H1 (cell line): Measurements from ENCODE around the gene ARHGEF7. TPM values are rescaled to one million over a fixed set of nuclear protein-coding genes. Genes with fewer than 3 reads are reported as not detected.

Experiments
- CTCF ChIA-PET: fragments of 300-600 bp; sonication (Branson Sonifier 250); formaldehyde crosslinking; loops from one replicate; lab custom pipeline; 2021; ENCODE audit not compliant: partially characterized antibody; lab: Charles Lee
- POLR2A ChIA-PET: fragments of 300-600 bp; sonication (Branson Sonifier 250); formaldehyde crosslinking; loops from one replicate; lab custom pipeline; 2021; ENCODE audit warnings: inconsistent platforms; ENCODE audit not compliant: partially characterized antibody; lab: Charles Lee
- DNase-seq, 2 experiments: peaks; one replicate each; pipeline versions ENCODE4 v3.0.0 to v3.0.0-alpha.2; 2010 to 2022; ENCODE audit warnings: low spot score in 2 of 2, low read depth in 1 of 2, mixed read lengths in 1 of 2
- FAIRE-seq: peaks from 2 replicates; lab custom pipeline; 2011; peaks lifted over from hg19 to GRCh38; lab: Jason Lieb, UNC
- H2AFZ ChIP-seq: 2 replicates; pipeline ENCODE4 v1.8.1; 2012; ENCODE audit warnings: low read length, inconsistent platforms
- H2AK5ac ChIP-seq: 2 replicates; pipeline ENCODE4 v1.6.1; 2013; ENCODE audit warnings: low read depth, low read length
- H2BK120ac ChIP-seq: replicated peaks from 2 replicates; pipeline ENCODE3; 2013; ENCODE audit warnings: low read depth, low read length, inconsistent platforms
- H2BK12ac ChIP-seq: 2 replicates; pipeline ENCODE4 v1.6.1; 2013; ENCODE audit warnings: low read depth, low read length
- H2BK15ac ChIP-seq: 2 replicates; pipeline ENCODE4 v1.6.1; 2013; ENCODE audit warnings: low read length
- H2BK20ac ChIP-seq: 2 replicates; pipeline ENCODE4 v1.6.1; 2013; ENCODE audit warnings: low read length
- H2BK5ac ChIP-seq: 2 replicates; pipeline ENCODE4 v1.6.1; 2013; ENCODE audit warnings: low read depth, low read length
- H3K14ac ChIP-seq: 2 replicates; pipeline ENCODE4 v1.6.1; 2013; ENCODE audit warnings: inconsistent platforms; ENCODE audit not compliant: insufficient read length
- H3K18ac ChIP-seq: 2 replicates; pipeline ENCODE4 v1.6.1; 2013; ENCODE audit warnings: low read length; ENCODE audit errors: extremely low read depth
- H3K23ac ChIP-seq: 2 replicates; pipeline ENCODE4 v1.6.1; 2013; ENCODE audit warnings: inconsistent platforms; ENCODE audit not compliant: insufficient read length
- H3K23me2 ChIP-seq: 2 replicates; pipeline ENCODE4 v1.6.1; 2013; ENCODE audit warnings: low read depth, low read length
- H3K27ac ChIP-seq: 2 replicates; pipeline ENCODE4 v1.6.1; 2011; ENCODE audit warnings: low read depth, low read length, inconsistent platforms
- H3K27me3 ChIP-seq, 4 experiments: replicated peaks in 1 of 4; 1 replicate in 1 of 4; 2 replicates in 3 of 4; pipeline versions ENCODE4 v1.6.1 to v1.8.1; 2011 to 2013; ENCODE audit warnings: low read length in 3 of 4, mild to moderate bottlenecking in 3 of 4, inconsistent platforms in 2 of 4, mixed read lengths in 2 of 4, moderate library complexity in 1 of 4; ENCODE audit not compliant: control insufficient read depth in 3 of 4, insufficient read depth in 3 of 4; ENCODE audit errors: extremely low read depth in 1 of 4
- H3K36me3 ChIP-seq, 4 experiments: 2 replicates each; pipeline versions ENCODE4 v1.6.1 to v1.8.1; 2011 to 2013; ENCODE audit warnings: mild to moderate bottlenecking in 4 of 4, low read length in 3 of 4, moderate library complexity in 2 of 4, control low read depth in 1 of 4, inconsistent platforms in 1 of 4; ENCODE audit not compliant: insufficient read depth in 4 of 4, control insufficient read depth in 2 of 4
- H3K4ac ChIP-seq: replicated peaks from 2 replicates; pipeline ENCODE3; 2013; ENCODE audit warnings: low read length, low read depth, mixed read lengths, inconsistent platforms; ENCODE audit not compliant: insufficient read length
- H3K4me1 ChIP-seq, 4 experiments: replicated peaks in 1 of 4; 1 replicate in 1 of 4; 2 replicates in 3 of 4; pipeline versions ENCODE4 v1.6.1 to v1.8.1; 2011 to 2013; ENCODE audit warnings: low read length in 3 of 4, inconsistent platforms in 2 of 4, mixed read lengths in 1 of 4; ENCODE audit not compliant: insufficient read depth in 4 of 4, control insufficient read depth in 3 of 4
- H3K4me2 ChIP-seq, 2 experiments: 2 replicates each; pipeline versions ENCODE4 v1.6.1 to v1.8.1; 2011 to 2013; ENCODE audit warnings: low read depth in 2 of 2, low read length in 2 of 2, control low read depth in 1 of 2, inconsistent platforms in 1 of 2, mild to moderate bottlenecking in 1 of 2; ENCODE audit not compliant: insufficient read depth in 1 of 2
- H3K4me3 ChIP-seq, 4 experiments: fragments of 200-600, 300-600 bp in 1 of 4; sonication (generic), shearing (Covaris generic), sonication (Bioruptor Twin) in 1 of 4; 2 replicates each; pipeline versions ENCODE4 v1.5.1 to v1.8.1; 2011 to 2016; ENCODE audit warnings: low read length in 4 of 4, low read depth in 3 of 4, control low read depth in 2 of 4, inconsistent platforms in 2 of 4, mild to moderate bottlenecking in 2 of 4, mixed read lengths in 1 of 4, moderate library complexity in 1 of 4; ENCODE audit not compliant: insufficient read depth in 2 of 4; ENCODE audit errors: extremely low read depth in 1 of 4
- H3K56ac ChIP-seq: replicated peaks from 2 replicates; pipeline ENCODE3; 2013; ENCODE audit warnings: low read depth, mild to moderate bottlenecking, mixed read lengths, low read length, inconsistent platforms; ENCODE audit not compliant: insufficient read length
- H3K79me1 ChIP-seq: 2 replicates; pipeline ENCODE4 v1.6.1; 2013; ENCODE audit warnings: low read depth, low read length, control low read depth
- H3K79me2 ChIP-seq, 2 experiments: 2 replicates each; pipeline versions ENCODE4 v1.6.1 to v1.8.1; 2012 to 2013; ENCODE audit warnings: low read length in 2 of 2, mild to moderate bottlenecking in 2 of 2, inconsistent platforms in 1 of 2; ENCODE audit not compliant: insufficient read depth in 2 of 2, control insufficient read depth in 1 of 2
- H3K9ac ChIP-seq, 4 experiments: replicated peaks in 1 of 4; 1 replicate in 1 of 4; 2 replicates in 3 of 4; pipeline versions ENCODE4 v1.6.1 to v1.8.1; 2011 to 2013; ENCODE audit warnings: low read depth in 3 of 4, low read length in 3 of 4, control low read depth in 2 of 4, mild to moderate bottlenecking in 2 of 4, moderate library complexity in 2 of 4, inconsistent platforms in 1 of 4; ENCODE audit errors: extremely low read depth in 1 of 4
- H3K9me3 ChIP-seq, 2 experiments: 2 replicates each; pipeline versions ENCODE4 v1.6.1 to v1.8.1; 2012 to 2013; ENCODE audit warnings: mild to moderate bottlenecking in 2 of 2, moderate library complexity in 2 of 2, control low read depth in 1 of 2, inconsistent platforms in 1 of 2, low read depth in 1 of 2, low read length in 1 of 2, mixed read lengths in 1 of 2; ENCODE audit not compliant: insufficient read depth in 2 of 2
- H4K20me1 ChIP-seq, 2 experiments: replicated peaks in 1 of 2; 2 replicates each; pipeline versions ENCODE3 to v1.8.1; 2011 to 2013; ENCODE audit warnings: inconsistent platforms in 2 of 2, low read length in 2 of 2, mild to moderate bottlenecking in 1 of 2; ENCODE audit not compliant: insufficient read depth in 2 of 2, control insufficient read depth in 1 of 2
- H4K5ac ChIP-seq: 2 replicates; pipeline ENCODE4 v1.6.1; 2013; ENCODE audit warnings: low read length, low read depth, mixed read lengths, inconsistent platforms; ENCODE audit not compliant: insufficient read length
- H4K8ac ChIP-seq: 2 replicates; pipeline ENCODE4 v1.8.0; 2013; ENCODE audit warnings: mild to moderate bottlenecking, moderate library complexity, low read length, inconsistent platforms; ENCODE audit not compliant: insufficient read depth; ENCODE audit errors: extremely low read depth
- H4K91ac ChIP-seq: replicated peaks from 2 replicates; pipeline ENCODE3; 2013; ENCODE audit warnings: low read length, mixed read lengths, inconsistent platforms; ENCODE audit not compliant: insufficient read length
- BACH1 ChIP-seq: IDR thresholded peaks from 2 replicates; pipeline ENCODE4 v1.6.1; 2012; ENCODE audit warnings: low read length, improper control_type of control experiment
- RAD21 ChIP-seq, 2 experiments: IDR thresholded peaks in 1 of 2; conservative IDR thresholded peaks in 1 of 2; 2 replicates each; pipeline ENCODE4 v1.6.1; 2011; ENCODE audit warnings: low read depth in 2 of 2, low read length in 2 of 2, improper control_type of control experiment in 1 of 2, inconsistent platforms in 1 of 2, mild to moderate bottlenecking in 1 of 2, moderate library complexity in 1 of 2
- SIRT6 ChIP-seq: IDR thresholded peaks from one replicate; pipeline ENCODE4 v1.7.1; 2012; ENCODE audit warnings: low read length, inconsistent platforms
- TCF12 ChIP-seq: IDR thresholded peaks from 2 replicates; pipeline ENCODE4 v1.6.1; 2011; ENCODE audit warnings: low read depth, mild to moderate bottlenecking, low read length
- TEAD4 ChIP-seq: IDR thresholded peaks from 2 replicates; pipeline ENCODE4 v1.6.1; 2012; ENCODE audit warnings: low read depth, low read length, inconsistent platforms, mixed read lengths
- WGBS, 2 experiments: shearing (Covaris generic) in 1 of 2; methylation state at CpG; one replicate each; pipeline versions ENCODE4 v1.1.6 to v1.1.7; 2013 to 2015; ENCODE audit warnings: low lambda C conversion rate in 2 of 2, mixed read lengths in 2 of 2, inconsistent platforms in 1 of 2, low coverage in 1 of 2, missing lambda C conversion rate in 1 of 2; ENCODE audit not compliant: insufficient replicate concordance in 2 of 2, insufficient coverage in 1 of 2, insufficient read length in 1 of 2; ENCODE audit errors: extremely low coverage in 1 of 2, missing lambda C conversion rate in 1 of 2; 5-methylcytosine and 5-hydroxymethylcytosine counted together
- polyA plus RNA-seq, 7 experiments: library from polyadenylated mRNA; depleted of rRNA in 3 of 7; stranded (reverse) in 5 of 7; unstranded in 2 of 7; fragments of >200 nt in 5 of 7; fragments of 200-250 nt in 2 of 7; gene quantifications; 1 replicate in 5 of 7; 2 replicates in 1 of 7; 4 replicates in 1 of 7; pipeline versions ENCODE4 v1.2.1 to v1.2.3, GENCODE V29; 2011 to 2013; ENCODE audit warnings: missing spikeins in 2 of 7, mixed read lengths in 2 of 7
- total RNA-seq: library from RNA; stranded (reverse); fragmentation: NEBNext Ultra II Directional; extraction: Animal tissue kit (Norgen Biotek cat#: 25700); gene quantifications from 2 replicates; pipeline ENCODE4 v1.2.1, GENCODE V29; 2021
- TF ChIP-seq, protein P1 (sequence below): IDR thresholded peaks from 2 replicates; pipeline ENCODE4 v1.6.1; 2012; ENCODE audit warnings: low read length, inconsistent platforms

Gene ARHGEF7
- total and polyA plus RNA-seq, 2 of the 8 experiments (the other 6 are each of a cell fraction or from before 2014, with no cell fraction given): 26.2 to 56.5 TPM

- Histone ChIP-seq H3K4me3 (no peak overlapping the region), H3K56ac (no peak overlapping the region), H3K23ac (no peak overlapping the region), H2BK15ac (no peak overlapping the region), H4K5ac (no peak overlapping the region), H3K14ac (no peak overlapping the region), H3K79me2 (no peaks in the 10 kb centered on the region), H3K79me1 (no peaks in the 10 kb centered on the region), H4K8ac (no peak overlapping the region), H3K27ac (no peak overlapping the region), H3K36me3 (no peaks in the 10 kb centered on the region), H2AFZ (no peak overlapping the region), H2BK5ac (no peak overlapping the region), H2BK20ac (no peak overlapping the region), H3K4ac (no peak overlapping the region), H2AK5ac (no peak overlapping the region), H3K18ac (no peak overlapping the region), H3K9me3 (no peaks in the 10 kb centered on the region), H2BK12ac (no peak overlapping the region), H3K23me2 (no peaks in the 10 kb centered on the region), H3K27me3 (no peaks in the 10 kb centered on the region), H3K4me1 (no peaks in the 10 kb centered on the region), H4K91ac (no peak overlapping the region), H2BK120ac (no peak overlapping the region), H3K9ac (no peak overlapping the region), H4K20me1 (no peaks in the 10 kb centered on the region), H3K4me2 (no peak overlapping the region)
- POLR2A ChIA-PET: no interaction called here
- no peak for DNase-seq
- FAIRE-seq: no peak
- CTCF ChIA-PET: interaction anchor here (0.7 kb wide), 1 partner anchor 199 kb away, joined by 3 read pairs; no protein-coding TSS in a partner anchor
- 82% methylated on average over 3 of the region's 3 CpGs; no CpG with 5 or more reads in 1 of the 2 experiments for WGBS, 2 experiments
- TF ChIP-seq RAD21 (IDR thresholded peaks at IDR 0.05 in 1 of 2, conservative IDR thresholded peaks at IDR 0.05 in 1 of 2; ENCODE audit: low read depth in 2 of 2, low read length in 2 of 2): no peak
- TF ChIP-seq, protein P1, sequence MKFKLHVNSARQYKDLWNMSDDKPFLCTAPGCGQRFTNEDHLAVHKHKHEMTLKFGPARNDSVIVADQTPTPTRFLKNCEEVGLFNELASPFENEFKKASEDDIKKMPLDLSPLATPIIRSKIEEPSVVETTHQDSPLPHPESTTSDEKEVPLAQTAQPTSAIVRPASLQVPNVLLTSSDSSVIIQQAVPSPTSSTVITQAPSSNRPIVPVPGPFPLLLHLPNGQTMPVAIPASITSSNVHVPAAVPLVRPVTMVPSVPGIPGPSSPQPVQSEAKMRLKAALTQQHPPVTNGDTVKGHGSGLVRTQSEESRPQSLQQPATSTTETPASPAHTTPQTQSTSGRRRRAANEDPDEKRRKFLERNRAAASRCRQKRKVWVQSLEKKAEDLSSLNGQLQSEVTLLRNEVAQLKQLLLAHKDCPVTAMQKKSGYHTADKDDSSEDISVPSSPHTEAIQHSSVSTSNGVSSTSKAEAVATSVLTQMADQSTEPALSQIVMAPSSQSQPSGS: no peak
- no peak for TF ChIP-seq TCF12
- no peak for TF ChIP-seq BACH1
- no peak for TF ChIP-seq TEAD4
- TF ChIP-seq SIRT6: no peak
Observed at GRCh38 chr13:111143865-111144540, 28.9 kb downstream of the ARHGEF7 start.
